ENCODE results near the gene CAMK2N1.
"Not testable (repeated sequence)": the region's sequence is repeated elsewhere in the genome, so short reads cannot be mapped to it uniquely, and the experiment has no call there.

Gene CAMK2N1

DNA sequence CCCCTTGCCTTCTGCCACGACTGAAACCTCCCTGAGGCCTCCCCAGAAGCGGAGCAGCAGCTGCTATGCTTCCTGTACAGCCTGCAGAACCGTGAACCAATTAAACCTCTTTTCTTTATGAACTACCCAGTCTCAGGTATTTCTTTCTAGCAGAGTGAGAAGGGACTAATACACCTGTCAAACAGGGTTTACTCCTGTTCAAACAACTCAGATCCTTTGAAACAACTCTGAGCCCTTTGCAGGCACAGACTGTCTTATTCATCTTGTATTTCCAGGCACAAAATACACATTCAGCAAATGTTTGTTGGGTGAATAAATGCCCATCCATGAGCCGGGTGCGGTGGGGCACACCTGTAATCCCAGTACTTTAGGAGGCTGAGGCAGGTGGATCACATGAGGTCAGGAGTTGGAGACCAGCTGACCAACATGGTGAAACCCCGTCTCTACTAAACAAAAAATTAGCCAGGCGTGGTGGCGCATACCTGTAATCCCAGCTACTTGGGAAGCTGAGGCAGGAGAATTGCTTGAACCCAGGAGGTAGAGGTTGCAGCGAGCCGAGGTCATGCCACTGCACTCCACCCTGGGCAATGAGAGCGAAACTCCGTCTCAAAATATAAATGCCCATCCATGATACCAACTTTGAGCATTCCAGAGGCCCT is 10.8 kb upstream of the CAMK2N1 start:
- not testable (repeated sequence) for FAIRE-seq; DNase-seq (ENCODE audit: low spot score)

DNA sequence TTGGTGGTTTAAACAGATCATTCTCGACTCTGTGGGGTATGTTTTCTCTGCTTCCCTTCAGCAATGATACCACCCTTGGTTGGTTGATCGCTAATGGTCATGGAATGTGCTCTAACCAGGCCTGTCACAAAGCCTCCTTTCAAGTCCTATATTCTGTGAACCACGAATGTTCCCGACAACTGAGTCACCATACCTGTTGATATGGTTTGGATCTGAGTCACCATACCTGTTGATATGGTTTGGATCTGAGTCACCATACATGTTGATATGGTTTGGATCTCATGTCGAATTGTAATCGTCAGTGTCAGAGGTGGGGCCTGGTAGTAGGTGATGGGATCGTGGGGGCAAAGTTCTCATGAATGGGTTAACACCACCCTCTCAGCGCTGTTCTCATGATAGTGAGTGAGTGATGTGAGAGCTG is 10.2 kb upstream of the CAMK2N1 start:
- DNase-seq (ENCODE audit: low spot score) = peak; percentile 89

DNA sequence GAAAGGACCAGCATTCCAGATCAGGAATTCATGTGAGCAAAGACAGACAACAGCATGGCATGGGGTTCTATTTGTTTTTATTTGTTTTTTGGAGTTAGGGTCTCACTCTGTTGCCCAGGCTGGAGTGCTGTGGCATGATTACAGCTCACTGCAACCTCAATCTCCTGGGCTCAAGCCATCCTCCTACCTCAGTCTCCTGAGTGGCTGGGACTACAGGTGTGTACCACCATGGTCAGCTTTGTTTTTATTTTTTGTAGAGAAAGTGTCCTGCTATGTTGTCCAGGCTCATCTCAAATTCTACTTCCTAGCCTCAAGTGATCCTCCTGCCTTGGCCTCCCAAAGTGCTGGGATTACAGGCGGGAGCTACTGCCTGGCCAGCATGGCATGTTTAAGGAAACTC is 9.7 kb upstream of the CAMK2N1 start:
- DNase-seq (ENCODE audit: low spot score) = no peak

More for the DNA sequence above, 10.2 kb upstream of the CAMK2N1 start:
- peak; percentile 93 for FAIRE-seq

DNA sequence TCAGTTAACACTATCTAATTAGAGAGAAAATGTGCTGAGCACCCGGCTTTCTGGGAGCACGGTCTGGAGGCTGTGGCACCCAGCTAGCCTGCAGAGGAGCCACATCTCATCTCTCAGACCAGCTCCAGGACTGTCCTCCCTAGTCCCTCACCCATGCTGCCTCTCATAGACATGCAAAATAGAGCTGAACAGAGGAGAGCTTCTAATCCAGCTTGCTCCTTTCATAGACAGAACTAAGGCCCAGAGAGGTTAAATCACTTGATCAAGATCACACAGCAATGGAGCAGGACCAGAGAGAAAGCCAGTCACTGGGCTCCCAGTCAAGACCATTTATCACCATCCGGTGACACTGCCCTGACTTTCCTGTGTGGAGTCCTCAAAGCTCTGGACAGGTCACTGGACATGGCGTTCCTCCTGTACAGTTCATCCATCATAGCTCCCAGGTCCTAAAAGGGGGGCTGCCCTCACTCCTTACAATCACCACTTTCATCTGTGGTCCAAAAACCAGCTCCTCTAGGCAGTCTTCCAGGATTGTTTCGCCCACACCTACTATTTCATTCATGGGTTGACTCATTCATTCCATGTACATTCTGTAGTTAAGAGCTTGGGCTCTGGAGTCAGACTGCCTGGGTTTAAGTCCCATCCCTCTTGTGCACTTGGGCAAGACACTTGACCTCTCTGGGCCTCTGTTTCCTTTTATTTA is 8.8 kb upstream of the CAMK2N1 start:
- DNase-seq (ENCODE audit: low spot score) = peak; percentile 74
- peak; percentile 65 for FAIRE-seq

More for the DNA sequence above, 9.7 kb upstream of the CAMK2N1 start:
- no peak for FAIRE-seq

DNA sequence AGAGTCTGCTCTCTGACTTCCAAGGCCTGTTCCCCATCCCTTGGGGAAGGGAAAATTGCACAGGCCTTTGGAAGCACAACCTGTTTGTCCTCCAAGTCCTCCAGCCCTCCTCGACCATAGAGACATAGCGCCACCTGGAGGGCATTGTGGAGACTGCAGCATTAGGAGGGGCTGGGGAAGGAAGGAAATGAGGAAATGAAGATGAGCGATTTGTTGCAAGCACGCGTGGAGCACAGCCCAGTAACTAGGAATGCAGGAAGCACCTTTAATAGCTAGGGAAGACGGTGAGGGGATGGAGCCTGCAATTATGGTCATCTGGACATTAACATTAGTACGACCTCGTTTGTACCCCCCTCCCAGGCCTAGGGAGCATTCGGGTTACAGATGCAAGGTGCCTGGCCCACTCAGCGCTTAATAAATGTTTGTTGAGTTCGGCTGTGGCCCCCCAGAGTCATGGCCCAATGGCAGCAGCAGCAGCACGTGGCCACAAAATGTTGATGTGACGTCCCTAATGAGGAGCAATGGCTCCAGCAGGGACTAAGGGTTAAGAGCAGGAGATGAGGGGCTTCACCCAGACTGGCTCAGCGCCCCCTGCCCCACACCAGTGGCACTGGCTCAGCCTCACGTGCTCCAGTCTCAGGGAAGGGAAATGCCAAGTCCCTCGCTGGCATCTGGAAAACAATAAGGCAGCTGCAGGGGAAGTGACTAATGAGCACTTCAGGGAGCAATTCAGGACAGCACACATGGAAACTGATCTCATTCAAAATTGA is 8.0 kb upstream of the CAMK2N1 start:
- FAIRE-seq = peak; percentile 73

DNA sequence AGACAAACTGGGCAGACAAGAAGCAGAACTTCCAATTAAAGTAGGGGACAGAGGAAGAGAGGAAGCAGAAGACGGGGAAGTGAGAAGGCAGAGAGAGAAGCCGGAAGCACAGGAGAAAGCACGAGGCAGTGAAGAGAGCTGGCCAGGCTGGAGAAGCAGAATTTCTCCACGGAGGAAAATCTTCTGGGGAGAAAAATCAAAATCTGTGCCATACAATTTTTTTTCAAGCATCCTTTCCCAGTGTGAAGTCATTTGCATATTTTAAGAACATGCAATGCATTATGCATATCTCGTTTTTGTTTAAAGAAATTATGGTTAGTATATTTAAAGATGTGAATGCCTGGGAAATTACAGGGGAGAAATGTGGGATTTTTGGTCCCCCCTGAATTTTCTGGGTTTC is 7.3 kb upstream of the CAMK2N1 start:
- DNase-seq (ENCODE audit: low spot score) (no peak), FAIRE-seq (no peak)

More for the DNA sequence above, 8.0 kb upstream of the CAMK2N1 start:
- DNase-seq (ENCODE audit: low spot score) = peak; percentile 72

DNA sequence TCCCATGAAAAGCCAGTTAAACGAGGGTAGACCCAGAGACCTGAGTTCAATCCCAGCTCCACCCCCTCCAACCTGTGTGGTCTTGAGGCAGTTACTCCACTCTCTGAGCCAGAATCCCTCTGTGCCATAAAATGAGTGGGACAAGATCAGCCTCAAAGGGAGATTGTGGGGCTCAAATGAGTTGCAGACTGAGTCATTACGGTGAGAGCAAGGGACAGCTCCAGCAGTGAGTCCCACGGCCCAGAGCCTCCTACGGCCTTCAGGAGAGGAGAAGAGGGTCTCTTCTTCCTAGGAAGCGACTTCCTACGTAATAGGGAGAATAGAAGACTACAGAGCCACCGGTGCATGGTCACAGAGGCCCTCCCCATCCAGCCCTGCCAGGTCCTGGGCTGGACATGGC is 6.7 kb upstream of the CAMK2N1 start:
- DNase-seq (ENCODE audit: low spot score) = no peak
- no peak for FAIRE-seq

DNA sequence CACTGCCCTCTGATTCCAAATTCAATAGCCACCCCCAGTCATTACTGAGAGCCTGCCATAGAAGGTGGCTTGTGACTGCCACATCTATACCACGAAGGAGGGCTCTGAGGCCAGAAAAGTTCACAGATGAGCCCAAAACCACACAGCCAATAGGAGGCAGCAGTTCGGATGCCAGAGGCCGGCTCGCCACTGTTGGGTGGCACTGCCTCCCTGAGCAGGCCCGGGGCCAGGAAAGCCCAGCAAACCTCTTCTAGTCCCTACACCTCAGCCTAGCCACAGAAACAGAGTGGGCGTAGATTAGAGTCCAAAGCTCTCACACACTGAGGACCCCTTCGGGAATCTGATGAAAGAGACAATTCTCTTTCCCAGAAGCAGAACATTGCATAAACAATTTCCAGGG is 5.9 kb upstream of the CAMK2N1 start:
- no peak for DNase-seq (ENCODE audit: low spot score)
- FAIRE-seq = no peak

DNA sequence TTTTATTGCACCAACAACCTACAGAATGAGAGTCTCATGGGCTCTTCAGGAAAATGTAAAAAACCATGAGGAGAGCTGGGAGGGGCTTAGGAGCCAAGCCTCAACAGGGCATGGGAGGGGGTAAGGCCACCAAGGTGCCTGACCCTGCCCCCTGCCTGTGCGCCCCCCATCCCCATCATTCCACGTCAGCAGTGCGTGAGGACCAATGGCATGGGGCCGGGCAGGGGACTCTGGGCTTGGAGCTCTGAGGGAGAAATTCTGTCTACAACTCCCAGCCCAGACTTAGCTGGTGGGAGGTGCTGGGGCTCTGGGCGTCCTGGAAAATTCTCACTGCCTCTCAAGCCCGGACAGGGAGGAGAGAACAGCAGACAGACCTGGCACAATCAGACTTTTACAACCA is 5.2 kb upstream of the CAMK2N1 start:
- no peak for DNase-seq (ENCODE audit: low spot score)
- no peak for FAIRE-seq

DNA sequence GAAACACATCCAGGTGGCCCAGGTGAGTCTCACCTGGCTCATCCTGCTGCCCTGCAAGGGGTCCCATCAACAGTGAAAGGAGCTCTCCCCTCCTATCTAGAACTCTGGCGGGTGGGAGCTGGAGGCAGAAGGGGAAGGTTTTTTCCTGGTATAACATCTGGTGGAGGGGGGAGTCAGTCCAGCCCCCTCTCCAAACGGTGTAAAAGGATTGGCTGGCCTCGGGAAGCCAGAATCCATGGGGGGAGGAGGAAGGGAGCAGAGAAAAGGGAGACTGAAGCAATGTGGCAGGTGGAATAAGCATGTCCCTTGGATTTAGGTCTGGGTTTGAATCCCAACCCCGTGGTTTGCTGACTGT is 1.2 kb upstream of the CAMK2N1 start:
- DNase-seq (ENCODE audit: low spot score) (no peak), FAIRE-seq (no peak)

DNA sequence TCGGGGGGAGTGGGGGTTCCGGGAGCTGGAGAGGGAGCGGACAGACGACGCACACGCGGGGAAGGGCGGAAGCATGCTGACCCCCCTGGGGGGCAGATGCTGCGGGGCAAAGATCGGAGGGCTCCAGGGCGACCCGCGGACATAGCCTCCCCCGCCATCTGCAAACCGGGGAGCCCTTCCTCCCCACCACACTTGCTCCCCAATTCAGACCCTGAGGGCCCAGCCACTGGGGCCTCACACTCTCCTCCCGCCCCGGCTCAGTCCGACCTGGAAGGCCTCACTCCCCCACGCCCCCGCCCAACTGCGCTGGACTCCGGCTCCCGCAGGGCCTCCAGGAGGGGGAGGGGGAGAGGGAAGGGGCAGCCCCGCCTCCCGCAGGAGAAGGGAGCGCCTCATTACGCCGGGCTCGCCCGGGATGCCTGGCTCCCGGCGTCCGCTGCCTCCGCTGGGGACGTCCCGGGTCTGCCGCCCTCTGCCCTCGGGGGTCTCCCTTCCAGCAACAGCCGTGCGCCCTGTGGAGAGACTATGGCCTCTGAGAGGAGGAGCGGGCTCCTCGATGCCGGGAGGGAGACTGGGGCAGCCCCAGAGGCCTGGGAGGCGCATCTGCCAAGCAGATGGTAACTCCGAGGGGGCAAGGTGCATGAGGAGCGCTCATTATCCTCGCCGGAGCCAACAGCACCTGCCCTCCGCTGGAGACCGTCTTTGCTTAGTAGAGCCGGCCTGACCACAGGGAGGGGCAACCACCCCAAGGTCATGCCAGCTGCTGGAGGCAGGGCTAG is 636 bp upstream of the CAMK2N1 start:
- FAIRE-seq = no peak
- DNase-seq (ENCODE audit: low spot score) = no peak

DNA sequence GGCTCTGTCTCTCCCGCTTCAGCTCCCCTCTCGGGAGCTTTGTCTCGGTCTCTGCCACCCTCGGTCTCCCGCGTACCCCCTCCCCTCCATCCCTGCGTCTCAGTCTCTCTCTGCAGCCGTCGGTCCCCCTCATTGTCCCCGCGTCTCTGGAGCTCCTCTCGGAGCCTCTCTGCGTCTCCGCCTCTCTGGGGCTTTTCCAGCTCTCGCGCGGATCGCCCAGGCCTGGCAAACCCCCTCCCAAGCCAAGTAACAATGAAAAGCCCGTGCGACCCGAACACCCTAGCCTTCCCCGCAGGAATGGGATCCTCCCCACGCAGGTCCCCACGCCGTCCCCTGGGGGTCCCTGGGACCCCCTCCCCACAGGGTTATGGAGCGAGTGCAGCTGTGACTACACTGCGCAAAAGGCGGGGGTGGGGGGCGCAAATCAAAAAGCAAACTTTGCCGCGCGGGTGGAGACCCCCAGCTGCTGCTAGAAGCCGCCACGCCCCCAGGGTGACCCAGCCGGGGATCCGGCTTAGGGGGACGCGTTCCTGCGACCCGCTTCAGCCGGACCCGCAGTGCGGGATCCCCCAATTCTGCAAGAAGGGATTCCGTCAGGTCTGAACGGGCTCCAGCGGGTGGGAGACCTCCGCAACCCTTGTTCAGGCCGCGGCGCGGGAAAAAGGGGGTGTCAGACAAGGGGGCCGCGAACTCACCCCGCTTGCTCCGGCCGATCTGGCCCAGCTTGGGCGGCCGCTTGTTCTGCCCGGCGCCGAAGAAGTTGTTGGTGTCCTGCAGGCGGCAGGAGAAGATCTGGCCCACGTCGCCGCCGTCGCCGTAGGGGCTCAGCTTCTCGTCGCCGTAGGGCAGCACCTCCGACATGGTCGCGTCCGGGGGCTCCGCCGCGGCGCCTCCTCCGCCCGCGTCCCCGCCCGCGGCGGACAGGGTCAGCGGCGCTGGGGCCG is 1.2 kb downstream of the CAMK2N1 start:
- no peak for DNase-seq (ENCODE audit: low spot score)
- FAIRE-seq = no peak

DNA sequence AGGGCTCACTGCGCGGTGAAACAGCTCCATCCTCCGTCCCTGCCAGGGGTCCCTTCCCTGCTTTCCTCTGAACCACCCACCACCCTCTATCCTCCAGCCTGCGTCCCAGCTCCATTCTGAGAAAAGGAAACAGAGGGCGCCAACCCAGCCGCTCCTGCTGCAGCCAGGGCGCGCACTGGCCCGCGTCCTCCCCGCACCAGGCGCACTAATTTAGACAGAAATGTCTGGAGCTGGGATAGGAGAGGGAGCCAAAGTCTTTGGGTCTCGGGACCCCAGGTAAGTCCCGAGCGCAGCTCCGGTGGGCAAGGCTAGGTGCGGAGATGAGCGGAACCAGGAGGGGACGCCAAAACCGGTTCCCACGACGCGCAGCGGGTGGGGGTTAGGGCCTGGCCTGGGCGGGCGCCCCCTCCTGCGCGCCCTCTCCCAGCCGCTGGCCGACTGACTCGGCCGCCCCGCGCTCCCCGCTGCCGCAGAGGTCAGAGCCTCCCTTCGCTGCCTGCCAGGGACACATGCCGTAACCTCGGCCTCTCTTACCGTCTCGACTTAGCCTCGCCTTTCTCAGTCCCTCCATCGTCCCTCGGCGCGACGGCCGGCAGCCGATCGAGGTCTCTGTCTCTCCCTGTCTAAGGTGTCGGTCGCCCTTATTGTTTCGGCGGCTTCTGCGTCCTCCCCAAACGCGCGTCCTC is 2.0 kb downstream of the CAMK2N1 start:
- FAIRE-seq = no peak

DNA sequence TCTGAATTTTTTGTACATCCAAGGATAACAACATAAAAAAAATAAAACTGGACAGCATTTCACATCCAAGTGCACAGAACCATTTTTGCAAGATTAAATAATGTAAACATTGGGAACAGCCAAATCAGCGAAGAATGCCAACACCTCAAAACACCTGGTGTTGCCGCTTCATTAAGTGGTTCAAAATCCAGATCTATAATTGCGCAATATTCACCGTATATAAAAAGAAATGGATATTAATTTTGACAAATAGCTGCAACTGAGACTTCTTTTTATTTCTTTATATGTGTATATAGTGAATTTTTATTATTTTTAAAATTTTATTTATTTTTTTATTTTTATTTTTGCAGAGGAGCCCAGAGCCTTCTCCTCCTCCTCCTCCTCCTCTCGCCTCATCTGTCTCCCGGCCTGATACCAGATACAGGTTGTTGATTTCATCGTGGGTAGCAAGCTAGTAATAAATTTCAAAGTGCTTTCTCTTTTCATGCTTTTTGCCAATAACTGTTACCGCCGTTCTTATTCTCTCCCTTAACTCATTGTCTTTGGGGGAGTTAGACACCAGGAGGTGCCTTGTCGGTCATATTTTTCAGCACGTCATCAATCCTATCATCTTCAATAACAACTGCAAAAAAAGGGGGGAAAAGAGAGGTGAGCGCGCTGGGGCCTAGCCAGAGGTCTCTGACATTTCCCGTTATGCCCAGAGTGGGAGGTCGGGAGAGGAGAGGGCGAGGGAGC is 2.7 kb downstream of the CAMK2N1 start:
- FAIRE-seq (no peak), DNase-seq (ENCODE audit: low spot score) (no peak)

More for the DNA sequence above, 2.0 kb downstream of the CAMK2N1 start:
- DNase-seq (ENCODE audit: low spot score) = peak; percentile 14

DNA sequence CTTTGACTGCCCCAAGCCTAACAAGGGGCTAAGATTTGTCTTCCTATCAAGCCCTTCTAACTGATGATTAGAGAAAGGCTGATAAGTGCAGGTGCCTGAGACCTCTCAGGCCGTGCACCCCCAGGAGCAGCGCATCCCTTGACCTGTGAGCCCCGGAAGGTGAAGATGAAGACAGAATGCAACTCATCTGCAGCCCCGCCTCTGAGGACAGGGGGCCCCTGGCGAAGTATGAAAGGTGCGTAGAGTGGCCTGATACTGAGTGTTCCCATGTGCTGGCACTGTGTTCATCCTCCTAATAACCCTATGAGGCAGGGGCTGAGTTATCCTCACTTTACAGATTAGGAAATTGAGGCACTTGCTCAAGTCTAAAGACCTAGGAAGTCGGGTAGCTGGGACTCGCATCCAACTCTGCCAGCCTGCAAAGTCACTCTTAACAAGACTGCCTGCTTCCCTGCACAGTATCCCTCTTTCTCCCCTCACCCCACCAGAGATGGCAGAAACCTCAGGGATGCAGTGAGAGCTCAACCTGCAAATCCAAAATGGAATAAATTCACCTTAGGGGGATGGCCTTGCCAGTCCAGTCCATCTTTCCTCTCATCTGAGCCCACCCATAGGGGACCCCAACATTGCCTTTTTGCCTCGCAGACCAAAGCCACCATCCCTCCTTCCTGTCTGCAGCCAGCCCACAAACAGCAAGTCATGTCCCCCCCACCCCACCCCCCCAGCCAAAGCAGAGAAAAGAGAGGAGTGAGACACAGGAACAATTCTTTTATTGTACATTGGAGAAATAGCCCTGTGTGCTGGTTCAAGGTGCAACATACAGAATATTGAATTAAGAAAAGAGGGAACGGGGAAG is 4.1 kb downstream of the CAMK2N1 start:
- no peak for DNase-seq (ENCODE audit: low spot score)
- no peak for FAIRE-seq

DNA sequence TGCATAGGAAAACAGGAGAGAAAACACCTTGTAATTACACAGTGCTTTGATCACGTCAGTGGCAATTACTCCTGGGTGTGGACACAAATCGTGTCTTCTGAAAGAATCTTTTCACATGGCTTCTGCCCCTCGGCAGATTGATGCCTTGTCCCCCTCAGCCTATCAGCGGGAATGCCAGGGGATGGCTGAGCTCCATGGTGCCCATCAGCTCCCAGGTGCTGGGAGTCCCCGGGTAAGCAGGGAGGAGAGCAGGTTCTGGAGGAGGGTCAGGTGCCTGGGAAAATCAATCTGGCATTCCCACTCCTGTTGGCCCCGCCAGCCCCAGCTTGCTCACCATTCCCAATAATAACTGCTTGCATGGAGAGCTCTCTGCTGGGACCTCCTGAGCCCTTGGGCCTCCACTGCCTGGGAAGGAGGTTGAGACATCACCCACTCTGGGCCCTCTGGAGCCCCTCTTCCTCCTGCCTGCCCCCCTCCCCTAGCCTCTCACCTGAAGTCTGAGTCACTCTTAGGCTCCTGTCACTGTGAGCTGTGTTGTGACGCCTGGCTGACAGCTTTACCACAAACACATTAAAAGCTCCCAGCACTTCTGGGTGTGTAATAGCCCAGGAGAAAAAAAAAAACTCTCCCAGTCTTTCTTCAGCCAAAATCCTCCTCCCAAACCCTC is 4.9 kb downstream of the CAMK2N1 start:
- FAIRE-seq (peak; percentile 77), DNase-seq (ENCODE audit: low spot score) (peak; percentile 42)

DNA sequence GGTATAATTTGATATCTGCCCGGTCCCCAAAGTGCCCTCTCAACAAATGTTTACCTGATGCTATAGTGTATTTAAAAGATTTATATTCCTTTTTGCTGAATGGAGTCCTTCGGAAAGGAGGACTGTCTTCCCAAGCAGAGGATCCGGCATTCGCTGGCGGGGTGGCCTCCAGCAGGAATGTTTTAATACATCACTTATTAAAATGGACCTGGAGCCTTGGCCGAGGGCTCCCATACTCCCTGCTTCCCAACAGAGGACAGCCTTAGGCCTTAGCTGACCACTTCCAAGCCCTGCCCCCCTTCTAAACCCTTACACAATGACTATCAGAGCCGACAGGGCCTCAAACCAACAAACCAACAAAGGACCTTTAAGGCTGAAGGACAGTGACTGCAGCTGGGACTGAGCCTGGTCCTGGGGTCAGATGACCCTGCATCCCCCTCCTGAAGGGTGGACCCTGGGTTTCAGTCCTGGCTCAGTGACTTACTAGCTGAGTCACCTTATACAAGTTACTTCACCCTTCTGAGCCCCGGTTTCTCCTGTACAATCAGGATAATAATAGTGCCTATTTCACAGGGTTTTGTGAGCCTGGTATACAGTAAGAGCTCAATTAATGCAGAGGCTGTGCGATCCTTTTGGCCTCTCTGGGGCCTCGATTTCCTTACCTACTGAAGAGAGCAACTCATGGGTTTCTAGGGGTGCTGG is 5.6 kb downstream of the CAMK2N1 start:
- DNase-seq (ENCODE audit: low spot score) (peak; percentile 93), FAIRE-seq (peak; percentile 96)
